ENCODE data around the gene LYRM4. TPM values are rescaled to one million over a fixed set of nuclear protein-coding genes. Genes with fewer than 3 reads are reported as not detected.

Gene LYRM4
- total RNA-seq, 4 donors from 2014 or later, result 21.4 to 47.8 (median 26.2) TPM

- no peak for TF ChIP-seq CTCF (IDR thresholded peaks at IDR 0.05)
- DNase-seq (ENCODE audit: low spot score) (no peak), ATAC-seq (ENCODE audit: low FRiP score) (no peak)
Measured at GRCh38 chr6:5081182-5081581, 179.6 kb downstream of the LYRM4 start.

- ATAC-seq (ENCODE audit: low FRiP score) (no peak), DNase-seq (ENCODE audit: low spot score) (no peak)
- TF ChIP-seq CTCF (IDR thresholded peaks at IDR 0.05), result no peak
Measured at GRCh38 chr6:5080574-5080973, 180.2 kb downstream of the LYRM4 start.

GRCh38 chr6:5079692-5080091 is 181.1 kb downstream of the LYRM4 start:
- DNase-seq (ENCODE audit: low spot score) (no peak), ATAC-seq (ENCODE audit: low FRiP score) (no peak)
- TF ChIP-seq CTCF (IDR thresholded peaks at IDR 0.05), result no peak

- ATAC-seq (ENCODE audit: low FRiP score) (no peak), DNase-seq (ENCODE audit: low spot score) (no peak)
- TF ChIP-seq CTCF (IDR thresholded peaks at IDR 0.05), result no peak
Measured at GRCh38 chr6:5078121-5078669, 182.6 kb downstream of the LYRM4 start.

- no peak for TF ChIP-seq CTCF (IDR thresholded peaks at IDR 0.05)
- DNase-seq (ENCODE audit: low spot score) (no peak), ATAC-seq (ENCODE audit: low FRiP score) (no peak)
Measured at GRCh38 chr6:5076931-5077330, 183.8 kb downstream of the LYRM4 start.

GRCh38 chr6:5073992-5074391 is 186.8 kb downstream of the LYRM4 start:
- ATAC-seq (ENCODE audit: low FRiP score) (no peak), DNase-seq (ENCODE audit: low spot score) (no peak)
- no peak for TF ChIP-seq CTCF (IDR thresholded peaks at IDR 0.05)

GRCh38 chr6:5072440-5072839 is 188.3 kb downstream of the LYRM4 start:
- DNase-seq (ENCODE audit: low spot score) (no peak), ATAC-seq (ENCODE audit: low FRiP score) (no peak)
- TF ChIP-seq CTCF (IDR thresholded peaks at IDR 0.05), result no peak

Data from omental fat pad (tissue), 4 donors.